Transverse colon (tissue), 4 donors: ENCODE data around the gene ARID3B. TPM values are rescaled to one million over a fixed set of nuclear protein-coding genes. Genes with fewer than 3 reads are reported as not detected.

ENCODE experiments used
- DNase-seq: peaks from one replicate; pipeline ENCODE4 v3.0.0-alpha.2; 2019
- H3K27ac ChIP-seq, 4 donors: fragments of 200-600 bp; sonication (generic); 2 replicates each; pipeline ENCODE4 v1.5.1; 2016 to 2018; ENCODE audit warnings: inconsistent platforms in 4 of 4
- H3K27me3 ChIP-seq: fragments of 200-600 bp; sonication (generic); 2 replicates; pipeline ENCODE4 v1.5.1; 2017; ENCODE audit warnings: inconsistent platforms
- H3K36me3 ChIP-seq, 4 donors: fragments of 200-600 bp; sonication (generic); 2 replicates each; pipeline ENCODE4 v1.5.1; 2017 to 2019; ENCODE audit warnings: inconsistent platforms in 4 of 4
- H3K4me1 ChIP-seq, 4 donors: fragments of 200-600 bp; sonication (generic); 2 replicates each; pipeline ENCODE4 v1.5.1; 2017 to 2020; ENCODE audit warnings: inconsistent platforms in 4 of 4
- H3K4me3 ChIP-seq, 4 donors: fragments of 200-600 bp; sonication (generic); 1 replicate in 1 of 4; 2 replicates in 3 of 4; pipeline versions ENCODE4 v1.5.1 to v1.6.1; 2017 to 2019; ENCODE audit warnings: inconsistent platforms in 4 of 4
- H3K9me3 ChIP-seq, 2 donors: fragments of 200-600 bp; sonication (generic); 2 replicates each; pipeline ENCODE4 v1.5.1; 2017 to 2019; ENCODE audit warnings: inconsistent platforms in 2 of 2
- CTCF ChIP-seq, 5 experiments: fragments of 200-600 bp in 3 of 5; fragments of 450-650 bp in 2 of 5; sonication (generic) in 3 of 5; IDR thresholded peaks; 1 replicate in 2 of 5; 2 replicates in 3 of 5; pipeline ENCODE4 v1.5.1; 2016 to 2017; ENCODE audit warnings: antibody characterized with exemption in 5 of 5, inconsistent platforms in 3 of 5, mild to moderate bottlenecking in 2 of 5, moderate library complexity in 1 of 5
- EP300 ChIP-seq: sonication (generic); formaldehyde crosslinking; IDR thresholded peaks from one replicate; pipeline ENCODE4 v1.6.1; 2017; ENCODE audit warnings: antibody characterized with exemption, low read depth
- POLR2A ChIP-seq: fragments of 450-650 bp; IDR thresholded peaks from one replicate; pipeline ENCODE4 v1.6.1; 2016; ENCODE audit warnings: antibody characterized with exemption, mild to moderate bottlenecking, moderate library complexity
- POLR2AphosphoS5 ChIP-seq, 3 donors: sonication (generic); formaldehyde crosslinking; IDR thresholded peaks; one replicate each; pipeline ENCODE4 v1.6.1; 2016; ENCODE audit warnings: antibody characterized with exemption in 3 of 3
- WGBS, 2 donors: methylation state at CpG; one replicate each; pipeline ENCODE4 v1.1.5; 2018; ENCODE audit warnings: low coverage in 1 of 2; 5-methylcytosine and 5-hydroxymethylcytosine counted together
- in situ Hi-C, 4 donors: fragments of 200-750 bp; cut with MboI; loops; one replicate each; pipeline versions ENCODE4 v1.15.0 to v1.15.1; 2017; ENCODE audit warnings: low sequenced_read_pairs in 3 of 4, low pct_ligation_motif_present in 1 of 4, low pct_unique_long_range_greater_than_20kb in 1 of 4
- intact Hi-C: fragments of 100-400 bp; cut with DNase I; formaldehyde crosslinking; loops from one replicate; pipeline ENCODE4 v1.15.1; 2023; ENCODE audit warnings: low total_unique reads
- total RNA-seq, 4 donors: library from RNA; depleted of rRNA; stranded (reverse); fragments of >200 nt; gene quantifications; one replicate each; pipeline ENCODE4 v1.1.0, GENCODE V29; 2016

The ARID3B gene
- total RNA-seq, 4 donors from 2014 or later = 9.6 to 25.8 (median 12.5) TPM

- H3K27me3 ChIP-seq = no peaks in the 10 kb centered on the region
- 69% methylated on average over 6 of the region's 6 CpGs; no CpG with 5 or more reads in 1 of the 2 donors for WGBS, 2 donors
- H3K27ac ChIP-seq = no peak overlapping the region
- intact Hi-C loops = loop anchor here (10.0 kb wide), 1 partner anchor 314 kb away; no protein-coding TSS in a partner anchor
- H3K9me3 ChIP-seq = no peaks in the 10 kb centered on the region
- no peak for DNase-seq
- in situ Hi-C loops = loop anchor here in 3 of 4 donors (5.0 to 25.0 kb wide), 3 partner anchors 137 to 332 kb away; partner anchors contain the start of genes COX5A (in 2 of the 3) and RPP25 (in 1 of the 3)
- TF ChIP-seq POLR2AphosphoS5 (IDR thresholded peaks at IDR 0.05) = no peak
- no peak for TF ChIP-seq EP300
- TF ChIP-seq CTCF (IDR thresholded peaks at IDR 0.05) = no peak
- no peak for TF ChIP-seq POLR2A
- H3K36me3 ChIP-seq = peaks cover 0 to 54% (median 20%) of the 10 kb centered on the region in 4 donors
- no peaks in the 10 kb centered on the region for H3K4me1 ChIP-seq
- H3K4me3 ChIP-seq = no peak overlapping the region
Measured at GRCh38 chr15:74630284-74631086, 89.5 kb downstream of the ARID3B start.

- no peak overlapping the region for H3K27ac ChIP-seq
- WGBS, 2 donors = 73% methylated on average over 3 of the region's 3 CpGs; no CpG with 5 or more reads in 1 of the 2 donors
- no peaks in the 10 kb centered on the region for H3K27me3 ChIP-seq
- H3K9me3 ChIP-seq = no peaks in the 10 kb centered on the region
- no peak for DNase-seq
- intact Hi-C loops = loop anchor here (10.0 kb wide), 1 partner anchor 314 kb away; no protein-coding TSS in a partner anchor
- H3K4me1 ChIP-seq = no peaks in the 10 kb centered on the region
- in situ Hi-C loops = loop anchor here in 3 of 4 donors (5.0 to 25.0 kb wide), 3 partner anchors 136 to 331 kb away; partner anchors contain the start of genes COX5A (in 2 of the 3) and RPP25 (in 1 of the 3)
- no peak for TF ChIP-seq POLR2AphosphoS5 (IDR thresholded peaks at IDR 0.05)
- no peak for TF ChIP-seq EP300
- no peak for TF ChIP-seq POLR2A
- TF ChIP-seq CTCF (IDR thresholded peaks at IDR 0.05) = no peak
- no peak overlapping the region for H3K4me3 ChIP-seq
- H3K36me3 ChIP-seq = peaks cover 0 to 48% (median 20%) of the 10 kb centered on the region in 4 donors
Measured at GRCh38 chr15:74631087-74631385, 90.0 kb downstream of the ARID3B start.

- no peak for DNase-seq
- H3K27ac ChIP-seq = no peak overlapping the region
- no peak overlapping the region for H3K4me3 ChIP-seq
- peaks cover 0 to 46% (median 20%) of the 10 kb centered on the region in 4 donors for H3K36me3 ChIP-seq
- H3K27me3 ChIP-seq = no peaks in the 10 kb centered on the region
- no peaks in the 10 kb centered on the region for H3K9me3 ChIP-seq
- no peak for TF ChIP-seq CTCF (IDR thresholded peaks at IDR 0.05)
- no peak for TF ChIP-seq EP300
- no peak for TF ChIP-seq POLR2AphosphoS5 (IDR thresholded peaks at IDR 0.05)
- no peak for TF ChIP-seq POLR2A
- WGBS, 2 donors = 48% methylated on average over 3 of the region's 3 CpGs; no CpG with 5 or more reads in 1 of the 2 donors
- intact Hi-C loops (loop anchor here (10.0 kb wide), 1 partner anchor 313 kb away; no protein-coding TSS in a partner anchor), in situ Hi-C loops (loop anchor here in 3 of 4 donors (5.0 to 25.0 kb wide), 3 partner anchors 136 to 331 kb away; partner anchors contain the start of genes COX5A (in 2 of the 3) and RPP25 (in 1 of the 3))
- no peaks in the 10 kb centered on the region for H3K4me1 ChIP-seq
Measured at GRCh38 chr15:74631408-74631807, 90.4 kb downstream of the ARID3B start.

GRCh38 chr15:74631935-74632560, 91.0 kb downstream of the ARID3B start:
- TF ChIP-seq POLR2A (no peak), POLR2AphosphoS5 (IDR thresholded peaks at IDR 0.05) (no peak), CTCF (IDR thresholded peaks at IDR 0.05) (peak; percentile 66 to 78 (median 77))
- 66 to 100% methylated on average over 1 to 8 of the region's 8 CpGs for WGBS, 2 donors
- Histone ChIP-seq H3K27ac (no peak overlapping the region), H3K4me3 (no peak overlapping the region), H3K9me3 (no peaks in the 10 kb centered on the region), H3K4me1 (no peaks in the 10 kb centered on the region), H3K36me3 (peaks cover 0 to 44% (median 17%) of the 10 kb centered on the region in 4 donors), H3K27me3 (no peaks in the 10 kb centered on the region)
- intact Hi-C loops = loop anchor here (10.0 kb wide), 1 partner anchor 313 kb away; no protein-coding TSS in a partner anchor
- DNase-seq = peak; percentile 66
- in situ Hi-C loops = loop anchor here in 3 of 4 donors (5.0 to 25.0 kb wide), 3 partner anchors 135 to 330 kb away; partner anchors contain the start of genes COX5A (in 2 of the 3) and RPP25 (in 1 of the 3)
